ENCODE data around the gene ST7. TPM values are rescaled to one million over a fixed set of nuclear protein-coding genes. Genes with fewer than 3 reads are reported as not detected.

The ST7 gene
- total RNA-seq, 1 experiment from 2014 or later: 12.9 TPM

GRCh38 chr7:117014673-117015133 lies 61.4 kb downstream of the ST7 start:
- no peak overlapping the region for H2AFZ ChIP-seq (ENCODE audit: low read length)
- no peak overlapping the region for H3K56ac ChIP-seq (ENCODE audit: insufficient read length, low read depth, low read length)
- H3K9me3 ChIP-seq (ENCODE audit: control insufficient read depth, low read depth, low read length): no peaks in the 10 kb centered on the region
- Mint-ChIP-seq H3K4me3 (no peak overlapping the region), H3K36me3 (ENCODE audit: insufficient read depth in 1 of 3, low read depth in 3 of 3) (no peaks in the 10 kb centered on the region), H3K27ac (no peak overlapping the region), H3K27me3 (ENCODE audit: low read depth) (no peaks in the 10 kb centered on the region), H3K4me1 (peaks cover 0 to 8% of the 10 kb centered on the region in 2 experiments; a peak in 3 of 4 replicates), H3K9me3 (no peaks in the 10 kb centered on the region)
- H3K27me3 ChIP-seq (ENCODE audit: insufficient read depth, low read length): no peaks in the 10 kb centered on the region
- TF ChIP-seq CTCF (conservative IDR thresholded peaks at IDR 0.05): no peak
- no peak overlapping the region for H4K91ac ChIP-seq (ENCODE audit: insufficient read length, low read depth, low read length)
- H3K79me2 ChIP-seq (ENCODE audit: insufficient read depth, low read length): no peaks in the 10 kb centered on the region; the same call in 1 of the 2 replicates
- no peak overlapping the region for H3K27ac ChIP-seq (ENCODE audit: insufficient read length, low read depth, low read length)
- H3K4ac ChIP-seq (ENCODE audit: low read depth, low read length): no peak overlapping the region
- H3K23me2 ChIP-seq (ENCODE audit: insufficient read length, low read depth, low read length, poor library complexity, severe bottlenecking): no peaks in the 10 kb centered on the region
- H3K79me1 ChIP-seq (ENCODE audit: insufficient read depth, low read depth, low read length, poor library complexity, severe bottlenecking): no peaks in the 10 kb centered on the region
- H2AK5ac ChIP-seq (ENCODE audit: insufficient read length, low read length): no peak overlapping the region
- H2BK20ac ChIP-seq (ENCODE audit: low read depth, low read length, poor library complexity, severe bottlenecking): no peak overlapping the region
- no peak overlapping the region for H2BK15ac ChIP-seq (ENCODE audit: low read depth, low read length)
- H3K4me2 ChIP-seq (ENCODE audit: insufficient read depth, insufficient read length, low read length): no peak overlapping the region
- H3T11ph ChIP-seq (ENCODE audit: low read length): no peak overlapping the region
- no peak overlapping the region for H3K14ac ChIP-seq (ENCODE audit: insufficient read depth, low read length)
- DNase-seq: no peak
- no peak overlapping the region for H2BK12ac ChIP-seq (ENCODE audit: insufficient read length, low read depth, low read length)
- H3K9ac ChIP-seq (ENCODE audit: extremely low read depth, insufficient read length, low read length): no peak overlapping the region
- no peaks in the 10 kb centered on the region for H4K20me1 ChIP-seq (ENCODE audit: control insufficient read depth, insufficient read depth, insufficient read length)
- H3K23ac ChIP-seq (ENCODE audit: insufficient read length, low read depth, low read length): no peak overlapping the region
- H2BK120ac ChIP-seq (ENCODE audit: low read depth, low read length, poor library complexity, severe bottlenecking): no peak overlapping the region
- WGBS (ENCODE audit: extremely low coverage, insufficient read length, low lambda C conversion rate): no CpG with 5 or more reads among the region's 6 CpGs
- no peak overlapping the region for H2BK5ac ChIP-seq (ENCODE audit: insufficient read length, low read length)
- no peak overlapping the region for H4K8ac ChIP-seq (replicated peaks; ENCODE audit: insufficient read length, low read depth, low read length)
- no peak overlapping the region for H3K18ac ChIP-seq (ENCODE audit: insufficient read length, low read depth, low read length)
- no peaks in the 10 kb centered on the region; the same call in 1 of the 2 replicates for H3K4me1 ChIP-seq (ENCODE audit: insufficient read depth, low read length)
- H4K5ac ChIP-seq (ENCODE audit: insufficient read length, low read depth, low read length): no peak overlapping the region
